ENCODE data around the gene ATP2B2.

ATP2B2 gene

GRCh38 chr3:10356461-10356981 is 148.9 kb downstream of the ATP2B2 start:
- ATAC-seq (ENCODE audit: low read depth): peak; percentile 60
- H3K27ac ChIP-seq (ENCODE audit: poor library complexity, severe bottlenecking): peak overlapping the region; percentile 34
- no peak for DNase-seq (ENCODE audit: low spot score)
- TF ChIP-seq CTCF (IDR thresholded peaks at IDR 0.05; ENCODE audit: poor library complexity, severe bottlenecking): no peak
- no peaks in the 10 kb centered on the region for H3K27me3 ChIP-seq (ENCODE audit: insufficient read depth, poor library complexity, severe bottlenecking)
- no peaks in the 10 kb centered on the region for H3K36me3 ChIP-seq (ENCODE audit: low read depth)
- H3K4me1 ChIP-seq (ENCODE audit: insufficient read depth, poor library complexity, severe bottlenecking): peaks cover 18% of the 10 kb centered on the region
- no peaks in the 10 kb centered on the region for H3K9me3 ChIP-seq (ENCODE audit: severe bottlenecking)
- H3K4me3 ChIP-seq (ENCODE audit: severe bottlenecking): no peak overlapping the region

GRCh38 chr3:10354361-10355015 is 150.9 kb downstream of the ATP2B2 start:
- DNase-seq (ENCODE audit: low spot score) (no peak), ATAC-seq (ENCODE audit: low read depth) (no peak)
- Histone ChIP-seq H3K4me1 (ENCODE audit: insufficient read depth, poor library complexity, severe bottlenecking) (peaks cover 18% of the 10 kb centered on the region), H3K36me3 (ENCODE audit: low read depth) (no peaks in the 10 kb centered on the region), H3K4me3 (ENCODE audit: severe bottlenecking) (no peak overlapping the region), H3K9me3 (ENCODE audit: severe bottlenecking) (no peaks in the 10 kb centered on the region), H3K27me3 (ENCODE audit: insufficient read depth, poor library complexity, severe bottlenecking) (no peaks in the 10 kb centered on the region), H3K27ac (ENCODE audit: poor library complexity, severe bottlenecking) (no peak overlapping the region)
- no peak for TF ChIP-seq CTCF (IDR thresholded peaks at IDR 0.05; ENCODE audit: poor library complexity, severe bottlenecking)

- Histone ChIP-seq H3K4me3 (ENCODE audit: severe bottlenecking) (no peak overlapping the region), H3K36me3 (ENCODE audit: low read depth) (no peaks in the 10 kb centered on the region), H3K9me3 (ENCODE audit: severe bottlenecking) (no peaks in the 10 kb centered on the region), H3K27me3 (ENCODE audit: insufficient read depth, poor library complexity, severe bottlenecking) (no peaks in the 10 kb centered on the region), H3K27ac (ENCODE audit: poor library complexity, severe bottlenecking) (no peak overlapping the region), H3K4me1 (ENCODE audit: insufficient read depth, poor library complexity, severe bottlenecking) (peaks cover 18% of the 10 kb centered on the region)
- no peak for TF ChIP-seq CTCF (IDR thresholded peaks at IDR 0.05; ENCODE audit: poor library complexity, severe bottlenecking)
- DNase-seq (ENCODE audit: low spot score) (no peak), ATAC-seq (ENCODE audit: low read depth) (no peak)
Measured at GRCh38 chr3:10353661-10354360, 151.6 kb downstream of the ATP2B2 start.

GRCh38 chr3:10353160-10353559 is 152.2 kb downstream of the ATP2B2 start:
- ATAC-seq (ENCODE audit: low read depth): no peak
- H3K27me3 ChIP-seq (ENCODE audit: insufficient read depth, poor library complexity, severe bottlenecking): no peaks in the 10 kb centered on the region
- no peak overlapping the region for H3K4me3 ChIP-seq (ENCODE audit: severe bottlenecking)
- no peak overlapping the region for H3K27ac ChIP-seq (ENCODE audit: poor library complexity, severe bottlenecking)
- no peaks in the 10 kb centered on the region for H3K9me3 ChIP-seq (ENCODE audit: severe bottlenecking)
- peaks cover 18% of the 10 kb centered on the region for H3K4me1 ChIP-seq (ENCODE audit: insufficient read depth, poor library complexity, severe bottlenecking)
- no peak for DNase-seq (ENCODE audit: low spot score)
- H3K36me3 ChIP-seq (ENCODE audit: low read depth): no peaks in the 10 kb centered on the region
- no peak for TF ChIP-seq CTCF (IDR thresholded peaks at IDR 0.05; ENCODE audit: poor library complexity, severe bottlenecking)

Data from RWPE2 (cell line).